K562 (cell line): ENCODE data around the gene CEP78. TPM values are rescaled to one million over a fixed set of nuclear protein-coding genes. Genes with fewer than 3 reads are reported as not detected.
A peak's percentile ranks its signal among the peaks of the same experiment; 100 is the strongest.

Source experiments
- ATAC-seq: fragments of 200-7000 bp; cut with Tn5 transposase; 3 replicates; pipeline ENCODE4 v1.9.1; 2020; ENCODE audit warnings: moderate library complexity
- BruUV-seq: library from RNA; stranded (reverse); fragments of 400-500 nt; replicated peaks from 2 replicates; lab custom pipeline; 2021; lab: Mats Ljungman, UMichigan
- CTCF ChIA-PET: fragments of 300-600 bp; formaldehyde crosslinking; extraction: SDS; loops from one replicate; lab custom pipeline; 2021; ENCODE audit warnings: low intra/inter-chr PET ratio; lab: Yijun Ruan, JAX
- POLR2A ChIA-PET: fragments of 300-600, 350-650 bp; sonication (Branson Sonifier 250); formaldehyde crosslinking; extraction: SDS; loops from one replicate; lab custom pipeline; 2021; ENCODE audit warnings: antibody characterized with exemption, inconsistent platforms; lab: Yijun Ruan, JAX
- DNase-seq, 4 experiments: peaks; one replicate each; pipeline versions ENCODE4 v3.0.0 to v3.0.0-alpha.2; 2011 to 2018; ENCODE audit warnings: low spot score in 3 of 4, mixed read lengths in 3 of 4; ENCODE audit errors: extremely low read depth in 1 of 4
- FAIRE-seq: peaks from 2 replicates; lab custom pipeline; 2011; peaks lifted over from hg19 to GRCh38; lab: Jason Lieb, UNC
- H2AFZ ChIP-seq: 2 replicates; pipeline ENCODE4 v1.6.0; 2011; ENCODE audit warnings: low read depth, low read length, control low read depth, inconsistent platforms
- H3K27ac ChIP-seq: fragments of 200-600 bp; 3 replicates; pipeline ENCODE4 v1.8.0; 2011; ENCODE audit warnings: low read depth, mild to moderate bottlenecking, control low read depth, inconsistent platforms, low read length, moderate library complexity, mixed read lengths; ENCODE audit errors: extremely low read depth
- H3K27me3 ChIP-seq, 2 experiments: fragments of 300-600 bp in 1 of 2; 2 replicates in 1 of 2; 3 replicates in 1 of 2; pipeline versions ENCODE4 v1.6.0 to v1.8.0; 2011; ENCODE audit warnings: inconsistent platforms in 2 of 2, low read length in 2 of 2, mild to moderate bottlenecking in 1 of 2, mixed read lengths in 1 of 2, moderate library complexity in 1 of 2; ENCODE audit not compliant: control insufficient read depth in 2 of 2, insufficient read depth in 2 of 2
- H3K36me3 ChIP-seq: fragments of 300-600 bp; 3 replicates; pipeline ENCODE4 v1.8.0; 2011; ENCODE audit warnings: mild to moderate bottlenecking, low read length, inconsistent platforms; ENCODE audit not compliant: control insufficient read depth, insufficient read depth
- H3K4me1 ChIP-seq, 2 experiments: fragments of 200-600 bp in 1 of 2; replicated peaks in 1 of 2; 2 replicates in 1 of 2; 3 replicates in 1 of 2; pipeline versions ENCODE4 v1.5.1 to v1.8.0; 2011; ENCODE audit warnings: inconsistent platforms in 2 of 2, low read length in 2 of 2, mild to moderate bottlenecking in 1 of 2, mixed read lengths in 1 of 2, moderate library complexity in 1 of 2; ENCODE audit not compliant: control insufficient read depth in 2 of 2, insufficient read depth in 2 of 2
- H3K4me2 ChIP-seq: 2 replicates; pipeline ENCODE4 v1.6.1; 2011; ENCODE audit warnings: low read length, control low read depth, inconsistent platforms, mixed read lengths; ENCODE audit not compliant: insufficient read depth
- H3K4me3 ChIP-seq: fragments of 200-600 bp; sonication (generic), shearing (Covaris generic); 2 replicates; pipeline ENCODE4 v1.5.1; 2016; ENCODE audit warnings: control low read depth, inconsistent platforms
- H3K79me2 ChIP-seq: fragments of 200-600 bp; 3 replicates; pipeline ENCODE4 v1.8.0; 2011; ENCODE audit warnings: low read length, inconsistent platforms; ENCODE audit not compliant: control insufficient read depth, insufficient read depth
- H3K9ac ChIP-seq, 2 experiments: 2 replicates each; pipeline versions ENCODE4 v1.6.0 to v1.6.1; 2011; ENCODE audit warnings: low read depth in 2 of 2, low read length in 2 of 2, control low read depth in 1 of 2, inconsistent platforms in 1 of 2, mild to moderate bottlenecking in 1 of 2, mixed read lengths in 1 of 2; ENCODE audit not compliant: insufficient read depth in 1 of 2
- H3K9me1 ChIP-seq: one replicate; pipeline ENCODE4 v1.6.0; 2011; ENCODE audit warnings: inconsistent platforms, mild to moderate bottlenecking, low read length, moderate library complexity; ENCODE audit not compliant: control insufficient read depth, insufficient read depth
- H3K9me3 ChIP-seq: replicated peaks from 2 replicates; pipeline ENCODE4 v1.5.1; 2011; ENCODE audit warnings: low read depth, low read length, inconsistent platforms; ENCODE audit not compliant: control insufficient read depth, insufficient read depth
- H4K20me1 ChIP-seq: replicated peaks from 2 replicates; pipeline ENCODE4 v1.6.1; 2011; ENCODE audit warnings: low read length, inconsistent platforms, mixed read lengths; ENCODE audit not compliant: control insufficient read depth, insufficient read depth
- HIVEP1 ChIP-seq: fragments of 250-450 bp; sonication (Bioruptor Pico); IDR thresholded peaks from 2 replicates; pipeline ENCODE4 v1.4.0; 2020; ENCODE audit warnings: mild to moderate bottlenecking
- IRF2 ChIP-seq: sonication (generic); formaldehyde crosslinking; IDR thresholded peaks from 2 replicates; pipeline ENCODE4 v1.8.1; 2022; ENCODE audit warnings: mild to moderate bottlenecking, missing genetic modification reagents
- KLF6 ChIP-seq: fragments of 250-450 bp; sonication (Bioruptor Pico); IDR thresholded peaks from 2 replicates; pipeline ENCODE4 v1.4.0; 2020; ENCODE audit warnings: mild to moderate bottlenecking, moderate library complexity, borderline replicate concordance
- NR4A1 ChIP-seq, 2 experiments: fragments of 250-450 bp in 1 of 2; fragments of 450-650 bp in 1 of 2; sonication (Bioruptor Pico) in 1 of 2; IDR thresholded peaks; 2 replicates each; pipeline versions ENCODE4 v1.4.0 to v1.6.1; 2016 to 2020; ENCODE audit warnings: mild to moderate bottlenecking in 2 of 2, missing compliant biosample characterization in 1 of 2, missing genetic modification characterization in 1 of 2, moderate library complexity in 1 of 2
- POLR2G ChIP-seq: fragments of 200-400 bp; formaldehyde crosslinking; IDR thresholded peaks from 2 replicates; pipeline ENCODE4 v1.6.1; 2017; ENCODE audit warnings: low read depth, mild to moderate bottlenecking, antibody characterized with exemption, low read length, moderate library complexity
- RBFOX2 ChIP-seq: fragments of 200-400 bp; formaldehyde crosslinking; IDR thresholded peaks from 2 replicates; pipeline ENCODE4 v1.6.1; 2017; ENCODE audit warnings: low read depth, mild to moderate bottlenecking, low read length, moderate library complexity
- SMAD3 ChIP-seq: fragments of 450-650 bp; formaldehyde crosslinking; conservative IDR thresholded peaks from 2 replicates; pipeline ENCODE4 v1.4.0; 2020; ENCODE audit warnings: mild to moderate bottlenecking
- SNIP1 ChIP-seq: fragments of 450-650 bp; IDR thresholded peaks from 2 replicates; pipeline ENCODE4 v1.7.1; 2017; ENCODE audit warnings: low read depth, mild to moderate bottlenecking
- USF1 ChIP-seq: sonication (generic); formaldehyde crosslinking; IDR thresholded peaks from 2 replicates; pipeline ENCODE4 v1.9.0; 2022; ENCODE audit warnings: mild to moderate bottlenecking, missing genetic modification reagents
- ZNF76 ChIP-seq: fragments of 250-450 bp; sonication (Bioruptor Pico); IDR thresholded peaks from 2 replicates; pipeline ENCODE4 v1.4.0; 2020; ENCODE audit warnings: mild to moderate bottlenecking, moderate library complexity, borderline replicate concordance
- WGBS: fragments of 100-300 bp; shearing (Covaris generic); methylation state at CpG from one replicate; pipeline ENCODE4 v1.1.6; 2016; ENCODE audit warnings: low coverage, mixed read lengths; ENCODE audit not compliant: insufficient coverage; ENCODE audit errors: missing lambda C conversion rate; 5-methylcytosine and 5-hydroxymethylcytosine counted together
- in situ Hi-C: fragments of 300-500 bp; cut with MboI; formaldehyde crosslinking; loops from 4 replicates; pipeline ENCODE4 v1.15.0; 2018; ENCODE audit warnings: inconsistent platforms, mixed read lengths
- intact Hi-C: fragments of 100-400 bp; cut with micrococcal nuclease; formaldehyde crosslinking; loops from 2 replicates; pipeline ENCODE4 v1.14.2; 2022
- polyA plus RNA-seq, 8 experiments: library from polyadenylated mRNA; depleted of rRNA in 4 of 8; stranded (reverse) in 5 of 8; unstranded in 3 of 8; fragments of >200 nt; fragmentation: Nextera tagmentation in 2 of 8; fragmentation: Illumina TruSeq in 1 of 8; extraction: Ambion mirVana in 2 of 8; extraction: Trizol in 1 of 8; gene quantifications; 2 replicates each; pipeline versions ENCODE4 v1.2.1 to v1.2.3, GENCODE V29; 2011 to 2014; ENCODE audit warnings: inconsistent platforms in 1 of 8, missing spikeins in 1 of 8
- total RNA-seq, 7 experiments: library from RNA; depleted of rRNA in 6 of 7; stranded (reverse); fragments of >200 nt in 6 of 7; fragmentation: Illumina TruSeq in 2 of 7; extraction: Trizol in 2 of 7; gene quantifications; 2 replicates each; pipeline versions ENCODE4 v1.2.1 to v1.2.3, GENCODE V29; 2011 to 2021; ENCODE audit warnings: low replicate concordance in 1 of 7

CEP78 gene
- total and polyA plus RNA-seq, 9 of the 15 experiments (the other 6 are each of a cell fraction or from before 2014, with no cell fraction given): 3.5 to 26.0 (median 21.5) TPM

GRCh38 chr9:78306222-78307076 lies 70.6 kb downstream of the CEP78 start:
- Histone ChIP-seq H3K9me1 (no peaks in the 10 kb centered on the region), H3K4me1 (no peaks in the 10 kb centered on the region; a peak in 1 of 5 replicates)
- peak; percentile 39; the same call in 1 of the 2 replicates for TF ChIP-seq POLR2G
- TF ChIP-seq RBFOX2: peak; percentile 51
- no peak for TF ChIP-seq IRF2 (CRISPR knock-in tag)
- TF ChIP-seq, all 486 proteins: peak for 2
- Histone ChIP-seq H2AFZ (no peak overlapping the region), H4K20me1 (0 out of 2 replicates have a peak, but pooled peaks cover 4% of the 10 kb centered on the region), H3K36me3 (peaks cover 69% of the 10 kb centered on the region), H3K4me2 (no peak overlapping the region), H3K27ac (no peak overlapping the region), H3K9ac (no peak overlapping the region), H3K9me3 (no peaks in the 10 kb centered on the region), H3K4me3 (no peak overlapping the region), H3K27me3 (no peaks in the 10 kb centered on the region), H3K79me2 (no peaks in the 10 kb centered on the region; the same call in 2 of the 3 replicates)
- BruUV-seq: no TSS peak
- in situ Hi-C loops (no loop called here), intact Hi-C loops (no loop called here)
- POLR2A ChIA-PET: interaction anchor here (1.8 kb wide), 1 partner anchor 10 kb away, joined by 6 read pairs; the partner anchor contains the start of gene PSAT1
- DNase-seq: no peak
- WGBS: 91% methylated on average over 14 of the region's 16 CpGs
- CTCF ChIA-PET: no interaction called here
- FAIRE-seq: no peak
- no peak for ATAC-seq

DNA sequence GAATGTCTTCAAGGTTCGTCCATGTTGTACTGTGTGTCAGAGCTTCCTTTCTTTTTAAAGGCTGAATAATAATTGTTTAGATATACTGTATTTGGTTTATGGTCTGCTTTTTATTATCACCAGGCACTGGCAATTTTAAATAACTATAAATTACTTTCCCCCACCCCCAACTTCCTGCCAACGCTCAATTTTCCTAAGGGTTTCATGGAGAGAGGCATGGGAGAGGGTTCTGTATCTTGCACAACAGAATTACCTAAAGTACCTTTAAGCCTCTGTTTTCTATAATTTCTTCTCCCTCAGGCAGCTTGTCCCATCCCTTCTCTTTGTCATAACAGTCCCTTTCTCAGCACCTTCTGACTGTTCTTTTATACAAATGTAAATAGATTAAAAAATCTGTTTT lies 71.5 kb downstream of the CEP78 start:
- H3K4me3 ChIP-seq: no peak overlapping the region
- H3K36me3 ChIP-seq: peaks cover 65% of the 10 kb centered on the region
- CTCF ChIA-PET: no interaction called here
- no peaks in the 10 kb centered on the region for H3K9me3 ChIP-seq
- 0 out of 2 replicates have a peak, but pooled peaks cover 4% of the 10 kb centered on the region for H4K20me1 ChIP-seq
- H3K79me2 ChIP-seq: no peaks in the 10 kb centered on the region; the same call in 2 of the 3 replicates
- 50% methylated on average over 2 of the region's 2 CpGs for WGBS
- DNase-seq: no peak
- POLR2A ChIA-PET: no interaction called here
- no peak overlapping the region for H3K9ac ChIP-seq
- H3K9me1 ChIP-seq: no peaks in the 10 kb centered on the region
- no peaks in the 10 kb centered on the region for H3K27me3 ChIP-seq
- in situ Hi-C loops (no loop called here), intact Hi-C loops (no loop called here)
- H2AFZ ChIP-seq: no peak overlapping the region
- H3K27ac ChIP-seq: no peak overlapping the region
- H3K4me1 ChIP-seq: no peaks in the 10 kb centered on the region; a peak in 1 of 5 replicates
- FAIRE-seq: no peak
- TF ChIP-seq KLF6 (CRISPR knock-in tag): no peak
- no peak for TF ChIP-seq SNIP1
- no peak for TF ChIP-seq ZNF76
- TF ChIP-seq SMAD3 (CRISPR knock-in tag): no peak
- TF ChIP-seq USF1 (CRISPR knock-in tag): no peak
- no peak for TF ChIP-seq HIVEP1 (CRISPR knock-in tag)
- no peak for TF ChIP-seq NR4A1 (CRISPR knock-in tag; IDR thresholded peaks at IDR 0.05)
- TF ChIP-seq NR4A1 (tag; IDR thresholded peaks at IDR 0.05): no peak
- BruUV-seq: no TSS peak
- H3K4me2 ChIP-seq: no peak overlapping the region
- ATAC-seq: no peak
